Upper lobe of left lung (tissue), 6 donors: ENCODE data around the gene MXRA7. TPM values are rescaled to one million over a fixed set of nuclear protein-coding genes. Genes with fewer than 3 reads are reported as not detected.
A peak's percentile ranks its signal among the peaks of the same experiment; 100 is the strongest.

Experiments used
- ATAC-seq, 2 donors: fragments of 200-7000 bp; cut with Tn5 transposase; one replicate each; pipeline ENCODE4 v1.9.1; 2022; ENCODE audit warnings: mild to moderate bottlenecking in 2 of 2, moderate library complexity in 2 of 2; ENCODE audit not compliant: low FRiP score in 2 of 2
- DNase-seq, 2 donors: peaks; one replicate each; pipeline ENCODE4 v3.0.0-alpha.2; 2019 to 2020
- H3K27ac ChIP-seq, 4 donors: fragments of 200-600 bp; sonication (generic); one replicate each; pipeline ENCODE4 v1.5.1; 2016 to 2019
- H3K27me3 ChIP-seq, 4 donors: fragments of 200-600 bp; sonication (generic); one replicate each; pipeline ENCODE4 v1.5.1; 2017 to 2019
- H3K36me3 ChIP-seq, 4 donors: fragments of 200-600 bp; sonication (generic); one replicate each; pipeline ENCODE4 v1.5.1; 2016 to 2019
- H3K4me1 ChIP-seq, 4 donors: fragments of 200-600 bp; sonication (generic); one replicate each; pipeline ENCODE4 v1.5.1; 2018 to 2019
- H3K4me3 ChIP-seq, 4 donors: fragments of 200-600 bp; sonication (generic); one replicate each; pipeline ENCODE4 v1.5.1; 2017 to 2019; ENCODE audit warnings: mild to moderate bottlenecking in 2 of 4, moderate library complexity in 1 of 4
- H3K9me3 ChIP-seq, 4 donors: fragments of 200-600 bp; sonication (generic); one replicate each; pipeline ENCODE4 v1.5.1; 2018 to 2019
- CTCF ChIP-seq, 6 experiments: fragments of 450-650 bp in 4 of 6; fragments of 200-600 bp in 2 of 6; sonication (generic) in 2 of 6; IDR thresholded peaks; one replicate each; pipeline ENCODE4 v1.5.1; 2016 to 2019; ENCODE audit warnings: antibody characterized with exemption in 6 of 6
- EP300 ChIP-seq, 4 donors: sonication (generic); formaldehyde crosslinking; IDR thresholded peaks; one replicate each; pipeline ENCODE4 v1.5.1; 2017; ENCODE audit warnings: antibody characterized with exemption in 4 of 4, control low read depth in 2 of 4
- POLR2A ChIP-seq, 4 donors: fragments of 450-650 bp; IDR thresholded peaks; one replicate each; pipeline ENCODE4 v1.5.1; 2016 to 2017; ENCODE audit warnings: antibody characterized with exemption in 4 of 4, mild to moderate bottlenecking in 2 of 4
- POLR2AphosphoS5 ChIP-seq, 2 donors: sonication (generic); formaldehyde crosslinking; IDR thresholded peaks; one replicate each; pipeline ENCODE4 v1.5.1; 2017; ENCODE audit warnings: antibody characterized with exemption in 2 of 2
- WGBS, 2 donors: methylation state at CpG; one replicate each; pipeline ENCODE4 v1.1.5; 2017 to 2018; 5-methylcytosine and 5-hydroxymethylcytosine counted together
- total RNA-seq, 6 donors: library from RNA; depleted of rRNA in 4 of 6; stranded (reverse); fragments of >200 nt in 4 of 6; gene quantifications; one replicate each; pipeline versions ENCODE4 v1.1.0 to v1.2.1, GENCODE V29; 2016 to 2021
- donor health status: DM: no; HTN: no; CAD: no; lungs with moderate emphysema.
- donor health status: DM: no; HTN: yes; CAD: no; lungs with severe emphysema.

Gene MXRA7
- total RNA-seq, 6 donors from 2014 or later: 21.0 to 147 (median 73.5) TPM

- Histone ChIP-seq H3K4me1 (peaks cover 22 to 42% (median 35%) of the 10 kb centered on the region in 4 donors), H3K9me3 (no peaks in the 10 kb centered on the region), H3K27me3 (no peaks in the 10 kb centered on the region), H3K4me3 (peak overlapping the region; percentile 33 to 82 (median 70)), H3K36me3 (peaks cover 0 to 18% (median 7%) of the 10 kb centered on the region in 4 donors), H3K27ac (peak overlapping the region; percentile 83 to 94 (median 84))
- ATAC-seq (peak; percentile 82), DNase-seq (peak; percentile 55 to 79)
- 57 to 69% methylated on average over 19 to 29 of the region's 29 CpGs for WGBS, 2 donors
- TF ChIP-seq POLR2A (IDR thresholded peaks at IDR 0.05) (peak in 2 of 4 donors; percentile 9 to 18), EP300 (IDR thresholded peaks at IDR 0.05) (no peak), CTCF (IDR thresholded peaks at IDR 0.05) (no peak), POLR2AphosphoS5 (IDR thresholded peaks at IDR 0.05) (peak; percentile 42 to 58)
These were observed 1.5 kb downstream of the MXRA7 start for GRCh38 chr17:76709077-76709950.

- H3K4me3 ChIP-seq: no peak overlapping the region
- no peak for DNase-seq
These were observed 2.6 kb downstream of the MXRA7 start for GRCh38 chr17:76707985-76708807.

GRCh38 chr17:76706817-76707216, 3.9 kb downstream of the MXRA7 start:
- 73 to 81% methylated on average over 3 of the region's 3 CpGs for WGBS, 2 donors
- Histone ChIP-seq H3K27ac (no peak overlapping the region), H3K4me1 (peaks cover 26 to 39% (median 32%) of the 10 kb centered on the region in 4 donors), H3K4me3 (no peak overlapping the region), H3K9me3 (no peaks in the 10 kb centered on the region), H3K36me3 (no peaks in the 10 kb centered on the region), H3K27me3 (no peaks in the 10 kb centered on the region)
- no peak for TF ChIP-seq POLR2A (IDR thresholded peaks at IDR 0.05)
- no peak for TF ChIP-seq EP300 (IDR thresholded peaks at IDR 0.05)
- DNase-seq (no peak), ATAC-seq (no peak)

More at GRCh38 chr17:76707985-76708807, 2.6 kb downstream of the MXRA7 start:
- Histone ChIP-seq H3K9me3 (no peaks in the 10 kb centered on the region), H3K36me3 (peaks cover 0 to 7% (median 3%) of the 10 kb centered on the region in 4 donors), H3K27ac (peak overlapping the region; percentile 59 to 94 (median 73)), H3K4me1 (peaks cover 22 to 42% (median 35%) of the 10 kb centered on the region in 4 donors), H3K27me3 (no peaks in the 10 kb centered on the region)
- WGBS, 2 donors: 77% methylated on average over 14 of the region's 14 CpGs
- peak in 1 of 2 donors; percentile 41 for ATAC-seq
- TF ChIP-seq EP300 (IDR thresholded peaks at IDR 0.05) (no peak), CTCF (IDR thresholded peaks at IDR 0.05) (no peak), POLR2AphosphoS5 (IDR thresholded peaks at IDR 0.05) (no peak), POLR2A (IDR thresholded peaks at IDR 0.05) (no peak)

- no peak for TF ChIP-seq EP300 (IDR thresholded peaks at IDR 0.05)
- TF ChIP-seq CTCF (IDR thresholded peaks at IDR 0.05): no peak
- TF ChIP-seq POLR2A (IDR thresholded peaks at IDR 0.05): no peak
- no peak for TF ChIP-seq POLR2AphosphoS5 (IDR thresholded peaks at IDR 0.05)
- Histone ChIP-seq H3K4me3 (no peak overlapping the region), H3K27me3 (no peaks in the 10 kb centered on the region), H3K27ac (no peak overlapping the region), H3K9me3 (no peaks in the 10 kb centered on the region), H3K4me1 (peaks cover 30 to 42% (median 38%) of the 10 kb centered on the region in 4 donors), H3K36me3 (no peaks in the 10 kb centered on the region)
- no peak for DNase-seq
- ATAC-seq: no peak
- WGBS, 2 donors: 71 to 80% methylated on average over 4 of the region's 4 CpGs
These were observed 6.0 kb downstream of the MXRA7 start for GRCh38 chr17:76704805-76705204.
